Measurements from ENCODE around the gene AMZ1. TPM values are rescaled to one million over a fixed set of nuclear protein-coding genes. Genes with fewer than 3 reads are reported as not detected.

The AMZ1 gene
- total and polyA plus RNA-seq, 8 donors: under 0.01 to 1.4 (median 0.45) TPM; not detected in 5

GRCh38 chr7:2757361-2757903, 69.4 kb downstream of the AMZ1 start:
- Histone ChIP-seq H3K9me3 (no peaks in the 10 kb centered on the region), H3K4me1 (peaks cover 28 to 51% (median 38%) of the 10 kb centered on the region in 4 donors), H3K27me3 (no peaks in the 10 kb centered on the region), H3K36me3 (peaks cover 0 to 4% (median 1%) of the 10 kb centered on the region in 4 donors), H3K4me3 (no peak overlapping the region), H3K27ac (peak overlapping the region; percentile 14 to 88 (median 84))
- TF ChIP-seq CTCF (IDR thresholded peaks at IDR 0.05): no peak
- TF ChIP-seq POLR2A (IDR thresholded peaks at IDR 0.05): no peak
- no peak for TF ChIP-seq EP300 (IDR thresholded peaks at IDR 0.05)
- peak in 1 of 3 donors; percentile 22 for TF ChIP-seq POLR2AphosphoS5 (IDR thresholded peaks at IDR 0.05)
- DNase-seq: peak in 1 of 2 donors; percentile 67
- WGBS, 5 donors: 49 to 77% (median 68%) methylated on average over 11 of the region's 11 CpGs
- intact Hi-C loops (cut with DNase I; ENCODE audit: low total_unique reads): no loop called here

GRCh38 chr7:2757904-2758672, 70.1 kb downstream of the AMZ1 start:
- H3K9me3 ChIP-seq: no peaks in the 10 kb centered on the region
- H3K4me1 ChIP-seq: peaks cover 29 to 52% (median 43%) of the 10 kb centered on the region in 4 donors
- peaks cover 0 to 4% (median 1%) of the 10 kb centered on the region in 4 donors for H3K36me3 ChIP-seq
- H3K27ac ChIP-seq: peak overlapping the region; percentile 43 to 88 (median 84)
- 50 to 67% (median 60%) methylated on average over 12 of the region's 12 CpGs for WGBS, 5 donors
- DNase-seq: peak in 1 of 2 donors; percentile 87
- H3K4me3 ChIP-seq: no peak overlapping the region
- H3K27me3 ChIP-seq: no peaks in the 10 kb centered on the region
- intact Hi-C loops (cut with DNase I; ENCODE audit: low total_unique reads): no loop called here
- TF ChIP-seq EP300 (IDR thresholded peaks at IDR 0.05) (no peak), POLR2A (IDR thresholded peaks at IDR 0.05) (no peak), POLR2AphosphoS5 (IDR thresholded peaks at IDR 0.05) (peak; percentile 5 to 50 (median 41))

- no peak for DNase-seq
- peaks cover 0 to 4% (median 1%) of the 10 kb centered on the region in 4 donors for H3K36me3 ChIP-seq
- H3K4me1 ChIP-seq: peaks cover 34 to 60% (median 47%) of the 10 kb centered on the region in 4 donors
- H3K27ac ChIP-seq: peak overlapping the region; percentile 43 to 88 (median 84)
- intact Hi-C loops (cut with DNase I; ENCODE audit: low total_unique reads): no loop called here
- TF ChIP-seq EP300 (IDR thresholded peaks at IDR 0.05): no peak
- no peak for TF ChIP-seq CTCF (IDR thresholded peaks at IDR 0.05)
- TF ChIP-seq POLR2AphosphoS5 (IDR thresholded peaks at IDR 0.05): no peak
- TF ChIP-seq POLR2A (IDR thresholded peaks at IDR 0.05): no peak
- H3K4me3 ChIP-seq: no peak overlapping the region
- H3K27me3 ChIP-seq: no peaks in the 10 kb centered on the region
- WGBS, 5 donors: 89 to 95% (median 91%) methylated on average over 18 of the region's 18 CpGs
- no peaks in the 10 kb centered on the region for H3K9me3 ChIP-seq
Observed at GRCh38 chr7:2758673-2759616, 70.9 kb downstream of the AMZ1 start.

- Histone ChIP-seq H3K4me3 (peak overlapping the region in 1 of 4 donors; percentile 22), H3K27ac (peak overlapping the region; percentile 62 to 88 (median 84)), H3K9me3 (no peaks in the 10 kb centered on the region), H3K36me3 (peaks cover 0 to 4% (median 1%) of the 10 kb centered on the region in 4 donors), H3K27me3 (no peaks in the 10 kb centered on the region), H3K4me1 (peaks cover 34 to 61% (median 48%) of the 10 kb centered on the region in 4 donors)
- whole genome bisulfite sequencing, 5 donors: 12 to 54% (median 32%) methylated on average over 8 of the region's 8 CpGs
- TF ChIP-seq EP300 (IDR thresholded peaks at IDR 0.05): no peak
- DNase-seq: peak in 1 of 2 donors; percentile 49
- intact Hi-C loops (cut with DNase I; ENCODE audit: low total_unique reads): no loop called here
Observed at GRCh38 chr7:2759736-2760097, 71.7 kb downstream of the AMZ1 start.
